Omental fat pad (tissue), 4 donors: ENCODE data around the gene PLOD2. TPM values are rescaled to one million over a fixed set of nuclear protein-coding genes. Genes with fewer than 3 reads are reported as not detected.

Experiments
- ATAC-seq: fragments of 150-250 bp; one replicate; pipeline ENCODE4 v1.9.1; 2016; ENCODE audit warnings: mild to moderate bottlenecking, moderate library complexity; ENCODE audit not compliant: low FRiP score
- DNase-seq: peaks from one replicate; pipeline ENCODE4 v3.0.0-alpha.2; 2019; ENCODE audit warnings: low spot score
- CTCF ChIP-seq, 3 donors: fragments of 450-650 bp; IDR thresholded peaks; one replicate each; pipeline ENCODE4 v1.5.1; 2016 to 2017; ENCODE audit warnings: antibody characterized with exemption in 3 of 3, mild to moderate bottlenecking in 3 of 3, moderate library complexity in 2 of 3
- total RNA-seq, 4 donors: library from RNA; depleted of rRNA; stranded (reverse); fragments of >200 nt; gene quantifications; one replicate each; pipeline ENCODE4 v1.1.0, GENCODE V29; 2016

Gene PLOD2
- total RNA-seq, 4 donors from 2014 or later: 35.3 to 180 (median 107) TPM

- TF ChIP-seq CTCF (IDR thresholded peaks at IDR 0.05): no peak
- no peak for DNase-seq
- ATAC-seq: no peak
Measured at GRCh38 chr3:146133441-146133840, 27.5 kb downstream of the PLOD2 start.

- DNase-seq: no peak
- peak; percentile 64 for ATAC-seq
- no peak for TF ChIP-seq CTCF (IDR thresholded peaks at IDR 0.05)
Measured at GRCh38 chr3:146131616-146132410, 29.2 kb downstream of the PLOD2 start.

GRCh38 chr3:146130881-146131371 is 30.1 kb downstream of the PLOD2 start:
- ATAC-seq (no peak), DNase-seq (no peak)
- TF ChIP-seq CTCF (IDR thresholded peaks at IDR 0.05): no peak

GRCh38 chr3:146129750-146130149 is 31.2 kb downstream of the PLOD2 start:
- DNase-seq (no peak), ATAC-seq (no peak)
- TF ChIP-seq CTCF (IDR thresholded peaks at IDR 0.05): no peak

- no peak for DNase-seq
- TF ChIP-seq CTCF (IDR thresholded peaks at IDR 0.05): no peak
Measured at GRCh38 chr3:146128939-146129338, 32.0 kb downstream of the PLOD2 start.

GRCh38 chr3:146128179-146128578 is 32.8 kb downstream of the PLOD2 start:
- no peak for DNase-seq
- no peak for ATAC-seq
- no peak for TF ChIP-seq CTCF (IDR thresholded peaks at IDR 0.05)

More at GRCh38 chr3:146128939-146129338, 32.0 kb downstream of the PLOD2 start:
- peak; percentile 15 for ATAC-seq

- peak; percentile 76 for ATAC-seq
Measured at GRCh38 chr3:146125951-146126350, 35.0 kb downstream of the PLOD2 start.

More at GRCh38 chr3:146125951-146126350, 35.0 kb downstream of the PLOD2 start:
- no peak for DNase-seq
- no peak for TF ChIP-seq CTCF (IDR thresholded peaks at IDR 0.05)
